Measurements from ENCODE around the gene ERC2.

The ERC2 gene

GRCh38 chr3:55471522-55472280 is 996.6 kb downstream of the ERC2 start:
- ATAC-seq = no peak

GRCh38 chr3:55471084-55471483 is 997.2 kb downstream of the ERC2 start:
- ATAC-seq = no peak
- no peak for TF ChIP-seq ESRRG (CRISPR knock-in tag; IDR thresholded peaks at IDR 0.05)
- TF ChIP-seq TOX (CRISPR knock-in tag; IDR thresholded peaks at IDR 0.05; ENCODE audit: borderline replicate concordance) = no peak
- TF ChIP-seq TSHZ2 (CRISPR knock-in tag; IDR thresholded peaks at IDR 0.05) = no peak
- TF ChIP-seq ZFP30 (CRISPR knock-in tag; IDR thresholded peaks at IDR 0.05) = no peak
- TF ChIP-seq ARNTL (CRISPR knock-in tag; IDR thresholded peaks at IDR 0.05; ENCODE audit: borderline replicate concordance, low read depth) = no peak

More at GRCh38 chr3:55471522-55472280, 996.6 kb downstream of the ERC2 start:
- TF ChIP-seq ZNF8 (CRISPR knock-in tag; IDR thresholded peaks at IDR 0.05) = no peak
- TF ChIP-seq TOX (CRISPR knock-in tag; IDR thresholded peaks at IDR 0.05; ENCODE audit: borderline replicate concordance) = no peak
- TF ChIP-seq CSRNP3 (CRISPR knock-in tag; IDR thresholded peaks at IDR 0.05) = no peak
- TF ChIP-seq CSDC2 (CRISPR knock-in tag; IDR thresholded peaks at IDR 0.05) = no peak
- TF ChIP-seq PPARA (CRISPR knock-in tag; IDR thresholded peaks at IDR 0.05; ENCODE audit: borderline replicate concordance) = no peak
- TF ChIP-seq BACH2 (CRISPR knock-in tag; IDR thresholded peaks at IDR 0.05; ENCODE audit: borderline replicate concordance) = no peak
- no peak for TF ChIP-seq PATZ1 (CRISPR knock-in tag; IDR thresholded peaks at IDR 0.05; ENCODE audit: borderline replicate concordance)
- no peak for TF ChIP-seq POU6F1 (CRISPR knock-in tag; IDR thresholded peaks at IDR 0.05; ENCODE audit: borderline replicate concordance, low read depth)
- no peak for TF ChIP-seq GLIS3 (CRISPR knock-in tag; IDR thresholded peaks at IDR 0.05)
- TF ChIP-seq ZFP30 (CRISPR knock-in tag; IDR thresholded peaks at IDR 0.05) = no peak
- TF ChIP-seq ESRRG (CRISPR knock-in tag; IDR thresholded peaks at IDR 0.05) = no peak
- TF ChIP-seq TSHZ2 (CRISPR knock-in tag; IDR thresholded peaks at IDR 0.05) = no peak
- no peak for TF ChIP-seq ZC3H10 (CRISPR knock-in tag; IDR thresholded peaks at IDR 0.05)
- TF ChIP-seq CREB5 (CRISPR knock-in tag; IDR thresholded peaks at IDR 0.05; ENCODE audit: low read depth) = no peak
- no peak for TF ChIP-seq ZNF565 (CRISPR knock-in tag; conservative IDR thresholded peaks at IDR 0.05; ENCODE audit: low read depth)
- TF ChIP-seq OSR1 (CRISPR knock-in tag; IDR thresholded peaks at IDR 0.05) = no peak

Measured in SK-N-SH treated with all-trans-retinoic acid at 6 μM for 48 hours (cell line).